ENCODE measurements around the gene EPHX1.

- TF ChIP-seq CTCF (IDR thresholded peaks at IDR 0.05) (no peak), POLR2AphosphoS5 (IDR thresholded peaks at IDR 0.05; ENCODE audit: insufficient read depth in 1 of 2, low read depth in 1 of 2) (no peak), POLR2A (IDR thresholded peaks at IDR 0.05) (no peak)
Measured at GRCh38 chr1:225816643-225817538, 7.0 kb downstream of the EPHX1 start.

Data from vagina (tissue), 2 donors.